GM19372 (cell line): Measurements from ENCODE around the gene MYO3B.

Experiments used
- ATAC-seq: cut with Tn5 transposase; IDR thresholded peaks from one replicate; pipeline ENCODE4 v1.9.1; 2021; ENCODE audit warnings: mild to moderate bottlenecking, low read depth, moderate library complexity; ENCODE audit not compliant: unreplicated experiment

The MYO3B gene

GRCh38 chr2:170162271-170162632 is 15.7 kb upstream of the MYO3B start:
- ATAC-seq: no peak

GRCh38 chr2:170163411-170164065 is 14.4 kb upstream of the MYO3B start:
- ATAC-seq: no peak

GRCh38 chr2:170165129-170165528 is 12.8 kb upstream of the MYO3B start:
- ATAC-seq: no peak

GRCh38 chr2:170166735-170167134 is 11.2 kb upstream of the MYO3B start:
- no peak for ATAC-seq

- ATAC-seq: no peak
These were observed 7.5 kb upstream of the MYO3B start for GRCh38 chr2:170170281-170171040.

GRCh38 chr2:170176212-170176611 is 1.7 kb upstream of the MYO3B start:
- ATAC-seq: no peak

GRCh38 chr2:170180031-170180566 is 2.2 kb downstream of the MYO3B start:
- ATAC-seq: peak; percentile 65

GRCh38 chr2:170181602-170182001 is 3.7 kb downstream of the MYO3B start:
- no peak for ATAC-seq

- no peak for ATAC-seq
These were observed 7.4 kb downstream of the MYO3B start for GRCh38 chr2:170185319-170185718.

GRCh38 chr2:170189757-170190156 is 11.8 kb downstream of the MYO3B start:
- ATAC-seq: no peak

GRCh38 chr2:170190172-170190571 is 12.2 kb downstream of the MYO3B start:
- no peak for ATAC-seq

GRCh38 chr2:170191166-170191866 is 13.4 kb downstream of the MYO3B start:
- no peak for ATAC-seq

- ATAC-seq: no peak
These were observed 19.0 kb downstream of the MYO3B start for GRCh38 chr2:170196963-170197362.

GRCh38 chr2:170201275-170201674 is 23.3 kb downstream of the MYO3B start:
- no peak for ATAC-seq

GRCh38 chr2:170201734-170202393 is 23.9 kb downstream of the MYO3B start:
- no peak for ATAC-seq

- ATAC-seq: no peak
These were observed 24.5 kb downstream of the MYO3B start for GRCh38 chr2:170202437-170202836.

GRCh38 chr2:170204298-170204951 is 26.5 kb downstream of the MYO3B start:
- no peak for ATAC-seq

- ATAC-seq: no peak
These were observed 28.3 kb downstream of the MYO3B start for GRCh38 chr2:170206246-170206645.

GRCh38 chr2:170206805-170207407 is 29.0 kb downstream of the MYO3B start:
- ATAC-seq: no peak

- ATAC-seq: no peak
These were observed 30.0 kb downstream of the MYO3B start for GRCh38 chr2:170207901-170208300.
